RWPE1 (cell line): ENCODE data around the gene CEP57L1.

Source experiments
- CTCF ChIA-PET: fragments of 350-600 bp; sonication (Branson Sonifier 250); formaldehyde crosslinking; extraction: SDS; loops from one replicate; lab custom pipeline; 2021; lab: Yijun Ruan, JAX
- POLR2A ChIA-PET: fragments of 400-600 bp; formaldehyde crosslinking; extraction: SDS; loops from one replicate; lab custom pipeline; 2020; ENCODE audit warnings: antibody characterized with exemption; ENCODE audit not compliant: low non-redundant PET; lab: Yijun Ruan, JAX
- DNase-seq: peaks from one replicate; pipeline ENCODE4 v3.0.0; 2012; ENCODE audit warnings: low spot score
- H3K27ac ChIP-seq: fragments of 450-650 bp; 2 replicates; pipeline ENCODE4 v1.5.1; 2017
- CTCF ChIP-seq: fragments of 450-650 bp; conservative IDR thresholded peaks from 2 replicates; pipeline ENCODE4 v1.5.1; 2017; ENCODE audit warnings: low read depth, mild to moderate bottlenecking

The CEP57L1 gene

DNA sequence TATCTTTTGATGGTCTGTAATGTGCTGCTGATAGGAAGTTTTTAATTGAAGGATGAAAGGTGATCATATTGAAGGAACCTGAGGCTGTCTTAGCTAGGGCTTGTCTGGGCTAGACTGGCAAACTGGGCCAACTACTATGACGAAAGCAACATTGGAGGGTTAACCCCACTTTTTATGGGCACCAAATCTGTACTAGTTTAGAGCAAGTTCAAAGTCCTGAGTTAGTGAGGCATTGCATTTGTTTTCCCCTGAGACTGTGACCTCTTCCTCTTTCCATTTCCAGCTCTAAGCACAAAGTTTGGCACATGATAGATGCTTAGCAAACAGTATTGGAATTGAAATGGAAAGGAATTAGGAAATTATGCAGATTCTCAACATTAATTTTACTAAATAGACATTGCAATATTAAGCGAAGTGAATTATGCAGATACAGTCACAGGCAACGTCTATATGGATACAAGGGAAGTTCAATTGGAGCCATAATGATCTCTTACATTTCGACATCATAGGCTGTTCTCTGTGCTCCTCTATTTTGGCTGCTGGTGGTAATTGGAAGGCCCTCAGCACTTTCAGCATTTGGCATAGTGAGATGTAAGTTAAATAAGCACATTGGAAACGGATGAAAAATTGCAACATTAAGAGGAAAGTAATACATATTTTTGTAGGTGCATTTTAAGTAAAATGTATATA lies 22.2 kb downstream of the CEP57L1 start:
- CTCF ChIA-PET: no interaction called here

GRCh38 chr6:109118337-109118736 lies 23.0 kb downstream of the CEP57L1 start:
- H3K27ac ChIP-seq: no peak overlapping the region
- DNase-seq: no peak
- no peak for TF ChIP-seq CTCF
- POLR2A ChIA-PET: no interaction called here
- CTCF ChIA-PET: no interaction called here

More for the DNA sequence above, 22.2 kb downstream of the CEP57L1 start:
- TF ChIP-seq CTCF: no peak
- POLR2A ChIA-PET: no interaction called here
- no peak overlapping the region for H3K27ac ChIP-seq
- no peak for DNase-seq

- H3K27ac ChIP-seq: no peak overlapping the region
- CTCF ChIA-PET: no interaction called here
Observed at GRCh38 chr6:109118871-109119354, 23.6 kb downstream of the CEP57L1 start.

DNA sequence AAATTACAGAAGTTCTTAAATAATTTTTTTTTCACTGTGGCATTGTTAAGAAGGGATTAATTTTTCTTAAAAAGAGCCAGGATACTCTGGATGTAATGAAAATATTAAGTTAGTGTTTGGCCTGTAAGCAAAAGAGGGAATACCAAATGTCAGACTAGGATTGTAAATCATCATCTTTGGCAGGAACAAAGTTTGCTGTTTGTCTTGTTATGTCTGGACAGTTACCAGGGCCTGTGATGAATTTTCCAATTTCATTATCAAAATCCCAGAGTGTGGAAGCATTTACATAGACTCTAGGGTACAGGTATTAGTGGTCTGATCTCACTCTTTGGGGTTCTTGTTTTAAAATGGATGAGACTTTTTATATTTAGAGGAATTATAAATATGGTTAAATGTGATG lies 26.1 kb downstream of the CEP57L1 start:
- ChIA-PET POLR2A (no interaction called here), CTCF (interaction anchor here (0.7 kb wide), 1 partner anchor 284 kb away, joined by 3 read pairs; no protein-coding TSS in a partner anchor)
- no peak for DNase-seq
- TF ChIP-seq CTCF: no peak
- H3K27ac ChIP-seq: no peak overlapping the region

More at GRCh38 chr6:109118871-109119354, 23.6 kb downstream of the CEP57L1 start:
- no peak for TF ChIP-seq CTCF
- no peak for DNase-seq
- POLR2A ChIA-PET: no interaction called here

DNA sequence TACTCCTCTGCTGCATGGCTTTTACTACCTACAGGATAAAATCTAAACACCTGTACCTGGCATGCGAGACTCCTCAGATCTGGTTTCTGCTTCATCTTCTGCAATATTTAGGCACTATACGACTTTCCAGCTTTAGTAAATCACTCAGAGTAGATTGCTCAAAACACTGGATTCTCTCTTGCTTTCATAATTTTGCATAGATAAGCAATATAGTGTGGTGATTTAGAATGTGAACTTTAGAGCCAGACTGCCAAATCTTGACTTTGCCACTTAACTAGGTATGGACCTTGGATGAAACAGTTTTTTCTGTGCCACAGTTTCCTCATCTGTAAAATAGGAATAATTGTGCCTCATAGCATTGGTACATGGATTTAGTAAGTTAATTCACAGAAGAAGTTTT lies 28.9 kb downstream of the CEP57L1 start:
- H3K27ac ChIP-seq: no peak overlapping the region
- DNase-seq: no peak
- ChIA-PET CTCF (interaction anchor here (0.6 kb wide), 1 partner anchor 915 kb away, joined by 3 read pairs; no protein-coding TSS in a partner anchor), POLR2A (no interaction called here)
- TF ChIP-seq CTCF: no peak

GRCh38 chr6:109125504-109125903 lies 30.2 kb downstream of the CEP57L1 start:
- no peak for DNase-seq
- ChIA-PET CTCF (no interaction called here), POLR2A (interaction anchor here (0.6 kb wide), 1 partner anchor 27 kb away, joined by 3 read pairs; no protein-coding TSS in a partner anchor)
- no peak for TF ChIP-seq CTCF
- no peak overlapping the region for H3K27ac ChIP-seq
